Neural progenitor cell (in vitro differentiated cells): ENCODE measurements around the gene TNIK. TPM values are rescaled to one million over a fixed set of nuclear protein-coding genes. Genes with fewer than 3 reads are reported as not detected.

Experiments
- DNase-seq: peaks from one replicate; pipeline ENCODE4 v3.0.0-alpha.2; 2016; ENCODE audit warnings: low spot score
- H2AFZ ChIP-seq: fragments of 200-600 bp; sonication (generic); replicated peaks from 2 replicates; pipeline ENCODE4 v1.6.1; 2016; ENCODE audit warnings: antibody characterized with exemption
- H3F3A ChIP-seq: fragments of 200-600 bp; sonication (generic); 2 replicates; pipeline ENCODE4 v1.6.1; 2016; ENCODE audit warnings: antibody characterized with exemption, low read depth
- H3K27ac ChIP-seq: fragments of 200-600 bp; sonication (generic); 2 replicates; pipeline ENCODE4 v1.5.1; 2016; ENCODE audit warnings: mild to moderate bottlenecking
- H3K27me3 ChIP-seq: fragments of 200-600 bp; sonication (generic); 2 replicates; pipeline ENCODE4 v1.6.1; 2016; ENCODE audit warnings: mild to moderate bottlenecking, moderate library complexity
- H3K36me3 ChIP-seq: fragments of 200-600 bp; sonication (generic); 2 replicates; pipeline ENCODE4 v1.5.1; 2016
- H3K4me1 ChIP-seq: fragments of 200-600 bp; sonication (generic); 2 replicates; pipeline ENCODE4 v1.6.1; 2016; ENCODE audit warnings: mixed run types
- H3K4me2 ChIP-seq: fragments of 200-600 bp; sonication (generic); 2 replicates; pipeline ENCODE4 v1.6.1; 2016
- H3K4me3 ChIP-seq: fragments of 200-600 bp; sonication (generic); 2 replicates; pipeline ENCODE4 v1.5.1; 2016
- H3K79me2 ChIP-seq: fragments of 200-600 bp; sonication (generic); 2 replicates; pipeline ENCODE4 v1.6.1; 2016; ENCODE audit warnings: low read depth
- H3K9ac ChIP-seq: fragments of 200-600 bp; sonication (generic); 2 replicates; pipeline ENCODE4 v1.6.1; 2016
- H3K9me3 ChIP-seq: fragments of 200-600 bp; sonication (generic); 2 replicates; pipeline ENCODE4 v1.5.1; 2016; ENCODE audit warnings: low read depth
- H4K20me1 ChIP-seq: fragments of 200-600 bp; sonication (generic); 2 replicates; pipeline ENCODE4 v1.6.1; 2016; ENCODE audit warnings: low read depth
- H3K27ac Mint-ChIP-seq: 3 replicates; pipeline ENCODE4 v1.8.0; 2021; ENCODE audit warnings: mixed read lengths
- H3K27me3 Mint-ChIP-seq: 2 replicates; pipeline ENCODE4 v1.8.0; 2022; ENCODE audit warnings: low read depth, mild to moderate bottlenecking, inconsistent platforms, moderate library complexity, mixed read lengths; ENCODE audit not compliant: insufficient read depth
- H3K36me3 Mint-ChIP-seq: 3 replicates; pipeline ENCODE4 v1.8.0; 2021; ENCODE audit warnings: mixed read lengths
- H3K4me1 Mint-ChIP-seq: 3 replicates; pipeline ENCODE4 v1.8.0; 2021; ENCODE audit warnings: mixed read lengths
- H3K4me3 Mint-ChIP-seq: 3 replicates; pipeline ENCODE4 v1.8.0; 2021; ENCODE audit warnings: mild to moderate bottlenecking, moderate library complexity, mixed read lengths
- H3K9me3 Mint-ChIP-seq: 3 replicates; pipeline ENCODE4 v1.8.0; 2020; ENCODE audit warnings: mixed read lengths
- EZH2 ChIP-seq: fragments of 200-600 bp; sonication (generic); IDR thresholded peaks from 2 replicates; pipeline ENCODE4 v1.6.1; 2017; ENCODE audit warnings: antibody characterized with exemption, mild to moderate bottlenecking, moderate library complexity
- EZH2phosphoT487 ChIP-seq: fragments of 200-600 bp; sonication (generic); IDR thresholded peaks from 2 replicates; pipeline ENCODE4 v1.6.1; 2017; ENCODE audit warnings: antibody characterized with exemption
- total RNA-seq: library from RNA; depleted of rRNA; stranded (reverse); fragments of >200 nt; gene quantifications from 2 replicates; pipeline ENCODE4 v1.2.3, GENCODE V29; 2015; ENCODE audit warnings: low replicate concordance
- TF ChIP-seq, protein P1 (sequence below): fragments of 200-600 bp; sonication (generic); IDR thresholded peaks from 2 replicates; pipeline ENCODE4 v1.5.1; 2017; ENCODE audit warnings: antibody characterized with exemption, mild to moderate bottlenecking

TNIK gene
- total RNA-seq, 1 donor from 2014 or later = 3.0 TPM

DNA sequence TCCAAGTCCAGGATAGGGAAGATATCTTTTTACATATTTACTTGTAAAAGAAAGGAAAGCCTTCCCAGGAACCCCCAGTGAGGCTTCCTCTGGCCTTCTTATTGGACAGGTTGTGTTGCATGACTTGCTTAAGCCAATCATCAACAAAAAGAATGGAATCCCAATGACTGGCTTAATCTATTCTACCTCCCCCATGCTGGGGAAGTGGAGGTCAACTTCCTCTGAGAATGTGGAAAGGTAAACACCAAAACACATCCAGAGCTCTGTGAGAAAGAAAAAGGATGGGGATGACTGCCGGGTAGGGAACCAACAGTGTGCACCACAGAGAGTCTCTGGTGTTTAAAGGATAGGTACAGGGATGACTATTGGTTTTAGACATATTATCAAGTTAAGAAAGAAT is 25.1 kb downstream of the TNIK start:
- H3K27ac Mint-ChIP-seq = no peak overlapping the region
- Histone ChIP-seq H3K27me3 (no peaks in the 10 kb centered on the region), H3K27ac (no peak overlapping the region), H3F3A (no peaks in the 10 kb centered on the region), H3K4me1 (peaks cover 5% of the 10 kb centered on the region), H3K9ac (no peak overlapping the region), H2AFZ (no peak overlapping the region), H3K4me3 (no peak overlapping the region), H3K36me3 (peaks cover 5% of the 10 kb centered on the region), H4K20me1 (no peaks in the 10 kb centered on the region), H3K4me2 (no peak overlapping the region), H3K9me3 (peaks cover 5% of the 10 kb centered on the region), H3K79me2 (no peaks in the 10 kb centered on the region)
- no peak overlapping the region for H3K4me3 Mint-ChIP-seq
- peaks cover 2% of the 10 kb centered on the region for H3K27me3 Mint-ChIP-seq
- peaks cover 5% of the 10 kb centered on the region for H3K36me3 Mint-ChIP-seq
- no peaks in the 10 kb centered on the region for H3K9me3 Mint-ChIP-seq
- DNase-seq = no peak
- peaks cover 5% of the 10 kb centered on the region for H3K4me1 Mint-ChIP-seq
- TF ChIP-seq, protein P1, sequence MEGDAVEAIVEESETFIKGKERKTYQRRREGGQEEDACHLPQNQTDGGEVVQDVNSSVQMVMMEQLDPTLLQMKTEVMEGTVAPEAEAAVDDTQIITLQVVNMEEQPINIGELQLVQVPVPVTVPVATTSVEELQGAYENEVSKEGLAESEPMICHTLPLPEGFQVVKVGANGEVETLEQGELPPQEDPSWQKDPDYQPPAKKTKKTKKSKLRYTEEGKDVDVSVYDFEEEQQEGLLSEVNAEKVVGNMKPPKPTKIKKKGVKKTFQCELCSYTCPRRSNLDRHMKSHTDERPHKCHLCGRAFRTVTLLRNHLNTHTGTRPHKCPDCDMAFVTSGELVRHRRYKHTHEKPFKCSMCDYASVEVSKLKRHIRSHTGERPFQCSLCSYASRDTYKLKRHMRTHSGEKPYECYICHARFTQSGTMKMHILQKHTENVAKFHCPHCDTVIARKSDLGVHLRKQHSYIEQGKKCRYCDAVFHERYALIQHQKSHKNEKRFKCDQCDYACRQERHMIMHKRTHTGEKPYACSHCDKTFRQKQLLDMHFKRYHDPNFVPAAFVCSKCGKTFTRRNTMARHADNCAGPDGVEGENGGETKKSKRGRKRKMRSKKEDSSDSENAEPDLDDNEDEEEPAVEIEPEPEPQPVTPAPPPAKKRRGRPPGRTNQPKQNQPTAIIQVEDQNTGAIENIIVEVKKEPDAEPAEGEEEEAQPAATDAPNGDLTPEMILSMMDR = no peak
- no peak for TF ChIP-seq EZH2

DNA sequence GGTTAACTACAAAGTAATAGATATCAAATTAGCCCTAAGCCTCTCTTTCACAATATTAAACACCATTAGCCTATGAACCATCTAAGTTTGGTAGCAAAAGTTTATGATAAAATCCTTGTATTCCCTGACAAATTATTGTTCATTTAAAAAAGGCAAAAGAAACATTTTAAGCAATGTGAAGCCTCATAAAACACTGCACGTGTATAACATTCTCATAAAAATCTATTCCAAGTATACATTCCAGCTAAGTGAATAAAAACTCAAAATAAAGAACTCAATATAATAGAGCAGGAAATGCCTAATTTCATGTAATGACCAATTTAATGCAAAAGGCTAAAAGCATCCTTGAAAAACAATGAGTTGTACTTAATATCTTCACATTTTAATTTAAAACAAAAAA is 27.7 kb downstream of the TNIK start:
- H3K9me3 Mint-ChIP-seq = no peaks in the 10 kb centered on the region

DNA sequence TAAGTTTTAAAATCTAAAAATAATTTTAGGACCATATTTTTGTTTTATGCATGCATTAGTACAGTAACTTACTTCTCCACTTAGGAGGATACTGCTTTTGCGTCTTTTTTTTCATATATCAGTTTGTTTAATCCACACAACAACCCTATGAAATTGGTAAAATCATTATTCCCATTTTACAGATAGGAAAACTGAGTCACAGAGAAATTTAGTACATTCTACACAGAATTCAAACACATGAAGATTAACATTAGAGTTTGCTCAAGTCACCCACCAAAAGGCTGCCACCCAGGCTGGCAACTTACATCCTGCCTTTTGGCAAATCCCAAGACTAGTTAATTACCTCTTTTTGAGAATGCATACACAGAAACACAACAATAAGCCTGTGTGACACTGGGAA is 28.7 kb downstream of the TNIK start:
- Mint-ChIP-seq H3K27ac (no peak overlapping the region), H3K4me1 (no peaks in the 10 kb centered on the region), H3K9me3 (no peaks in the 10 kb centered on the region), H3K36me3 (peaks cover 5% of the 10 kb centered on the region), H3K27me3 (no peaks in the 10 kb centered on the region), H3K4me3 (no peak overlapping the region)
- Histone ChIP-seq H3K27me3 (no peaks in the 10 kb centered on the region), H3K4me2 (no peak overlapping the region), H4K20me1 (no peaks in the 10 kb centered on the region), H3K36me3 (peaks cover 5% of the 10 kb centered on the region), H3K27ac (no peak overlapping the region), H3K9ac (no peak overlapping the region), H3K4me1 (peaks cover 38% of the 10 kb centered on the region), H3K79me2 (no peaks in the 10 kb centered on the region), H2AFZ (no peak overlapping the region), H3K4me3 (no peak overlapping the region), H3K9me3 (peaks cover 5% of the 10 kb centered on the region), H3F3A (peaks cover 33% of the 10 kb centered on the region)
- DNase-seq = no peak
- TF ChIP-seq, protein P1 = no peak
- TF ChIP-seq EZH2 (no peak), EZH2phosphoT487 (no peak)

More for the DNA sequence above, 27.7 kb downstream of the TNIK start:
- H3K79me2 ChIP-seq = no peaks in the 10 kb centered on the region
- peaks cover 5% of the 10 kb centered on the region for H3K9me3 ChIP-seq
- H3K4me1 ChIP-seq = peaks cover 31% of the 10 kb centered on the region
- peaks cover 3% of the 10 kb centered on the region for H3K36me3 Mint-ChIP-seq
- H3K9ac ChIP-seq = no peak overlapping the region
- no peaks in the 10 kb centered on the region for H3K27me3 ChIP-seq
- H3K36me3 ChIP-seq = peaks cover 5% of the 10 kb centered on the region
- no peak overlapping the region for H3K27ac ChIP-seq
- no peaks in the 10 kb centered on the region for H3K4me1 Mint-ChIP-seq
- H3K27me3 Mint-ChIP-seq = no peaks in the 10 kb centered on the region
- H3K4me2 ChIP-seq = no peak overlapping the region
- DNase-seq = no peak
- no peak overlapping the region for H3K4me3 ChIP-seq
- TF ChIP-seq EZH2 (no peak), EZH2phosphoT487 (no peak)
- TF ChIP-seq, protein P1 = no peak
- no peak overlapping the region for H3K27ac Mint-ChIP-seq
- H2AFZ ChIP-seq = no peak overlapping the region
- H4K20me1 ChIP-seq = no peaks in the 10 kb centered on the region
- H3K4me3 Mint-ChIP-seq = no peak overlapping the region
- H3F3A ChIP-seq = peaks cover 23% of the 10 kb centered on the region
